ENCODE results near the gene SPEM3. TPM values are rescaled to one million over a fixed set of nuclear protein-coding genes. Genes with fewer than 3 reads are reported as not detected.

The SPEM3 gene
- polyA plus RNA-seq, 4 donors: not detected

DNA sequence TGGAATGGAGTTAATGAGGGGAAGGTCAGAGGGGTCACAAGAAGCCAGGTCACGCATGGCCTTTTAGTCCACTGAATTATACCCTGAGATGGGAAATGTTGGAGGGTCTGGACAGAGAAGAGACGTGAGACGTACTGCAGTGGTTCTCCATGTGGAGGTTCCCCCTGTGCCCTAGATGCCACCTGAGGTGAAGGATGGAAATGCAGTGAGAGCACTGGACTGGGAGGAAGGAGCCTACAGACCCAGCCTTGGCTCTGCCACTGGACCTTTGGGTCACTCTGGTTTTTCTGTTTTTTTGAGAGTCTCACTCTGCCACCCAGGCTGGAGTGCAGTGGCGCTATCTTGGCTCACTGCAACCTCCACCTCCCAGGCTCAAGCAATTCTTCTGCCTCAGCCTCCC is 32.5 kb upstream of the SPEM3 start:
- 85 to 95% (median 91%) methylated on average over 4 of the region's 4 CpGs for WGBS, 3 donors
- no peak for DNase-seq
- Histone ChIP-seq H3K9me3 (ENCODE audit: control insufficient read depth in 2 of 2, insufficient read depth in 1 of 2, low read depth in 1 of 2, low read length in 1 of 2) (no peaks in the 10 kb centered on the region), H3K4me1 (ENCODE audit: control insufficient read depth in 3 of 3, insufficient read depth in 2 of 3, low read depth in 1 of 3, low read length in 2 of 3) (peaks cover 0 to 15% (median 0%) of the 10 kb centered on the region in 3 donors), H3K36me3 (ENCODE audit: control insufficient read depth in 3 of 3, insufficient read depth in 2 of 3, low read depth in 1 of 3, low read length in 3 of 3) (peaks cover 0 to 8% (median 0%) of the 10 kb centered on the region in 3 donors), H3K4me3 (ENCODE audit: low read depth in 1 of 3, low read length in 3 of 3) (no peak overlapping the region), H3K27me3 (ENCODE audit: control insufficient read depth in 3 of 3, insufficient read depth in 3 of 3, low read length in 3 of 3) (peaks cover 0 to 6% (median 0%) of the 10 kb centered on the region in 3 donors), H3K27ac (ENCODE audit: low read depth in 1 of 3, low read length in 2 of 3) (no peak overlapping the region)
- no peak for FAIRE-seq

DNA sequence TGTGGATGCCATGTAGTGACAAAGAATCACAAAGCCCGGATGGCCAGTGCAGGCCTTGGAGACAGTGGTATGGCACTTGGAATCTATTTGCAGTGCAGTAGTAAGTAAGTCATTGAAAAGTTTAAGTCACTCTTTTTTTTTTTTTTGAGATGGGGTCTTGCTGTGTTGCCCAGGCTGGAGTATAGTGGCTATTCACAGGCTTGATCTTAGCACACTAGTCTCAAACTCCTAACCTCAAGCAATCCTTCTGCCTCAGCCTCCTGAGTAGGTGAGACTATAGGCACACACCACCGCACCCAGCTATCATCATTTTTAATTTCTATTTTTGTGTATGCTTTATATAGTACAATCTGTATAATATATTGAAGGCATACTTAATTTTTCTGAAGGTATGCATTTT is 30.0 kb upstream of the SPEM3 start:
- FAIRE-seq (no peak), DNase-seq (no peak)
- peaks cover 0 to 26% (median 7%) of the 10 kb centered on the region in 3 donors for H3K4me1 ChIP-seq (ENCODE audit: control insufficient read depth in 3 of 3, insufficient read depth in 2 of 3, low read depth in 1 of 3, low read length in 2 of 3)
- H3K36me3 ChIP-seq (ENCODE audit: control insufficient read depth in 3 of 3, insufficient read depth in 2 of 3, low read depth in 1 of 3, low read length in 3 of 3): no peaks in the 10 kb centered on the region
- no peak overlapping the region for H3K4me3 ChIP-seq (ENCODE audit: low read depth in 1 of 3, low read length in 3 of 3)
- H3K9me3 ChIP-seq (ENCODE audit: control insufficient read depth in 2 of 2, insufficient read depth in 1 of 2, low read depth in 1 of 2, low read length in 1 of 2): no peaks in the 10 kb centered on the region
- no peak overlapping the region for H3K27ac ChIP-seq (ENCODE audit: low read depth in 1 of 3, low read length in 2 of 3)
- H3K27me3 ChIP-seq (ENCODE audit: control insufficient read depth in 3 of 3, insufficient read depth in 3 of 3, low read length in 3 of 3): peaks cover 0 to under 1% (median 0%) of the 10 kb centered on the region in 3 donors
- WGBS, 3 donors: 90 to 94% (median 94%) methylated on average over 2 of the region's 2 CpGs

DNA sequence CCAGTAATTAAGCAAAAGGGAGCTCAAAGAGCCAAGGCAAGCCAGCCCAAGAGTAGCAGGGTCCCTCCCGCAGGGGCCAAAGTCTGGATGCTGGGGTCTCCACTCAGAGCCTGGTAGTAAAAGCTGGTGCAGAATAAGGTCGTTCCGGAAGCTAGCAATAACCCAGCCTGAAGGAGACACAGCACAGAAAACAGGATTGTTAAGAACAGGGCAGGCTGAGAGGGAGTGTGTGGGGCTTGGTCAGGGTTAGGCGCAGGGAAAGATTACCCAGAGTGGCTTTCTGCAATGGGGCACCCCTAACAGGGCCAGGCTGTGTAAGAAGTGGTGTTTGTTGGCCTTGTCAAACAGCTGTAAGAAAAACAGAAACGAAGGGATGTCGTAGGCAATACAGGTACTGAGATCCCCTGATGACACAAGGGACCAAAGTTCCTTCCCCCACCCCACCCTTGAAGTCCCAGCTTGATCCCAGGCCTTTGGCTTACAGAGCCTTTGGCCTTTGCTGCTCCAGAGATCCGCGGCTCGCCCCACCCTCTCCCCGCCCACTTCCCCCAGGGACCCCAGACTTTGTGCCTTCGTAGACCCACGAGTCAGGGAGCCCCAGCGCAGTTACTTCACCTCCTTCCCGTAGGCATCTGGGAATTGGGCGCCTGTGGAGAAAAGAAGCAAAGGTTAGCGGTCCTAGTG is 25.5 kb upstream of the SPEM3 start:
- WGBS, 3 donors: 5 to 12% (median 9%) methylated on average over 16 of the region's 16 CpGs
- DNase-seq (peak; percentile 94 to 95), FAIRE-seq (no peak)
- H3K36me3 ChIP-seq (ENCODE audit: control insufficient read depth in 3 of 3, insufficient read depth in 2 of 3, low read depth in 1 of 3, low read length in 3 of 3): no peaks in the 10 kb centered on the region
- peaks cover 0 to 20% (median 7%) of the 10 kb centered on the region in 3 donors for H3K4me1 ChIP-seq (ENCODE audit: control insufficient read depth in 3 of 3, insufficient read depth in 2 of 3, low read depth in 1 of 3, low read length in 2 of 3)
- H3K27ac ChIP-seq (ENCODE audit: low read depth in 1 of 3, low read length in 2 of 3): peak overlapping the region; percentile 95 to 98 (median 98)
- peaks cover 0 to 32% (median 0%) of the 10 kb centered on the region in 3 donors for H3K27me3 ChIP-seq (ENCODE audit: control insufficient read depth in 3 of 3, insufficient read depth in 3 of 3, low read length in 3 of 3)
- H3K9me3 ChIP-seq (ENCODE audit: control insufficient read depth in 2 of 2, insufficient read depth in 1 of 2, low read depth in 1 of 2, low read length in 1 of 2): no peaks in the 10 kb centered on the region
- peak overlapping the region; percentile 57 to 84 (median 80) for H3K4me3 ChIP-seq (ENCODE audit: low read depth in 1 of 3, low read length in 3 of 3)

DNA sequence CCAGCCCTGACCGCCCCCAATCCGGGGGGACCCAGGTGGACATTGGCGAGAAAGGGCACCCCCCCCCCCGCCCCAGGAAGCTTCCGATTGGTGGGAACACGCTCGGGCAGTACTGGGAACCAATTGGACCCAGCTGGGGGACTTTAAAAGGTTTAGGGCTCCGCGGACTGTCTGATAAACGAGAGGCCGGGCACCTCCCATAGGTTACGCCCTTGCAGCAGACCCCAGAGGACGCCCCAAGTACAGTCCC is 25.0 kb upstream of the SPEM3 start:
- Histone ChIP-seq H3K4me3 (ENCODE audit: low read depth in 1 of 3, low read length in 3 of 3) (peak overlapping the region; percentile 57 to 84 (median 80)), H3K9me3 (ENCODE audit: control insufficient read depth in 2 of 2, insufficient read depth in 1 of 2, low read depth in 1 of 2, low read length in 1 of 2) (no peaks in the 10 kb centered on the region), H3K36me3 (ENCODE audit: control insufficient read depth in 3 of 3, insufficient read depth in 2 of 3, low read depth in 1 of 3, low read length in 3 of 3) (peaks cover 0 to 2% (median 0%) of the 10 kb centered on the region in 3 donors), H3K27ac (ENCODE audit: low read depth in 1 of 3, low read length in 2 of 3) (peak overlapping the region; percentile 95 to 98 (median 98)), H3K27me3 (ENCODE audit: control insufficient read depth in 3 of 3, insufficient read depth in 3 of 3, low read length in 3 of 3) (peaks cover 0 to 35% (median 0%) of the 10 kb centered on the region in 3 donors), H3K4me1 (ENCODE audit: control insufficient read depth in 3 of 3, insufficient read depth in 2 of 3, low read depth in 1 of 3, low read length in 2 of 3) (peaks cover 0 to 20% (median 7%) of the 10 kb centered on the region in 3 donors)
- FAIRE-seq: no peak
- WGBS, 3 donors: 0 to 1% (median 1%) methylated on average over 13 of the region's 13 CpGs
- no peak for DNase-seq

DNA sequence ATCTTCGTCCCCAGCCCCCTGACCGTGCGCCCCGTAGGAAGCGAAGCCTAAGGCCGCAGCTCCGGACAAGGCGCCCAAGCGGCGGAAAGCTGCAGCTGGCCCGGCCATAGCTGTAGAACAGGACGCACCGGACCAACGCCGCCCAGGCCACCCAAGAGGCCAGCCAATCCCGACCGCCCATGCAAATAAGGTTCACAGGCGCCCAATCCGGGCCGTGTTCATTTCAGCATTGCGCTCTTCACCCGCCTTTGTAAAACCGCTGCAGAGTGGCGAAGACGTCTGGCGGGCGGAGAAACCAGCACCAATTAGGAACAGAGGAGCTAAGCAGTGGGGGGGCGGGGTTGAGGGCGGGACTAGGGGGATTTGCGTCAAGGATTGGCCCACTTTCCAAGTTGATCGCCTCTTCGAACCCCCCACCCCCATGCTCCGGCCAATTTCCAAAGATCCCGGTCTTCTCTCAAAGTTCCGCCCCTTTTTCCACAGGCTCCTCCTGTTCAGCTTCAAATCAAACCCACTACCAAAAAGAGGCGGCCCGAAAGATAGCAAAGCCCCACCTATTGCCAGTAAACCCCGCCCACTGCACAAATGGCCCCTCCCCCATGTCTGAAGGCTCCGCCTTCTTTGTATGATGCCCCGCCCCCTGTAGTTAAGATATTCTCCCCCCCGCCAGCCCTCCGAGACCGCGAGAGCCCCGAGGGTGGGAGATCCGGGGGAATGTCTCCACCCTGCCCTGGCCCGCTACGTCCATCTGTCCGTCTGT is 24.5 kb upstream of the SPEM3 start, which contains the start of gene TMEM256:
Gene TMEM256, minus strand, starts transcription at position 121 of the 760 bp plus-strand sequence. Its CDS starts 13 bp downstream, at position 108.
- Histone ChIP-seq H3K9me3 (ENCODE audit: control insufficient read depth in 2 of 2, insufficient read depth in 1 of 2, low read depth in 1 of 2, low read length in 1 of 2) (no peaks in the 10 kb centered on the region), H3K4me1 (ENCODE audit: control insufficient read depth in 3 of 3, insufficient read depth in 2 of 3, low read depth in 1 of 3, low read length in 2 of 3) (peaks cover 0 to 20% (median 7%) of the 10 kb centered on the region in 3 donors), H3K36me3 (ENCODE audit: control insufficient read depth in 3 of 3, insufficient read depth in 2 of 3, low read depth in 1 of 3, low read length in 3 of 3) (peaks cover 0 to 6% (median 0%) of the 10 kb centered on the region in 3 donors), H3K27ac (ENCODE audit: low read depth in 1 of 3, low read length in 2 of 3) (peak within 1 kb of the TSS; percentile 95 to 98 (median 98)), H3K27me3 (ENCODE audit: control insufficient read depth in 3 of 3, insufficient read depth in 3 of 3, low read length in 3 of 3) (peaks cover 0 to 40% (median 0%) of the 10 kb centered on the region in 3 donors), H3K4me3 (ENCODE audit: low read depth in 1 of 3, low read length in 3 of 3) (peak within 1 kb of the TSS; percentile 57 to 84 (median 80))
- DNase-seq: peak; percentile 99 to 100
- FAIRE-seq: peak; percentile 30
- 0 to 1% (median 0%) methylated on average over 42 to 49 of the region's 49 CpGs for WGBS, 3 donors

DNA sequence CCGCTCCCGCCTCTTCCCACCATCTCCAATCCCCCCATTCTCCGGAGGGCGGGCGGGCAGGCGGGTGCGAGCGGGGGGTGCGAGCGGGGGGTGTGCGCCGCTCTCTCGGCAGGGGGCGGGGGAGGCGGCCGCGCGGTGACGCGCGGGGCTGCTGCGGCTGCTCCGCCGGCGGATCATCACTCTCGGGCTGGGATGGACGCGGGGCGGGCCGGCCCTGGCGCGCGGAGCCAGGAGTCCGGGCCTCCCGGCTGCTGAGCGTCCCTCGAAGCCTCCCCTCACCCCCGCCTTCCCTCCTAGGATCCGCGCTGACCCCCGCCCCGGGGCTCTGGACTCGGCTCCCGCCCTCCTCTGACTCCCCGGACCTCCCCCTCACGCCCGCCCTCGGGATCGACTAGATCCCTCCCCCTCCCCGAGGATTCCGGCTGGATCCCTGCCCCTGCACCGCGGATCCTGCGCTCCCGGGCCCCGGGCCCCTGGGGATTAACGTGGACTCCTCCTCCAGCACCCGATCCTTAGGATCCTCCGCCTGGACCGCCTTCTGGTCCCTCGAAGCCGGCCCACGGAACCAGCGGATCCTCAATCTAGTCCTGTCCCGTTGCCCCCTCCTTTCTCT is 23.8 kb upstream of the SPEM3 start:
- H3K4me3 ChIP-seq (ENCODE audit: low read depth in 1 of 3, low read length in 3 of 3): peak overlapping the region; percentile 38 to 62 (median 49)
- H3K27me3 ChIP-seq (ENCODE audit: control insufficient read depth in 3 of 3, insufficient read depth in 3 of 3, low read length in 3 of 3): peaks cover 0 to 46% (median 0%) of the 10 kb centered on the region in 3 donors
- WGBS, 3 donors: 0 to 1% (median 1%) methylated on average over 31 to 65 of the region's 65 CpGs
- H3K4me1 ChIP-seq (ENCODE audit: control insufficient read depth in 3 of 3, insufficient read depth in 2 of 3, low read depth in 1 of 3, low read length in 2 of 3): peaks cover 0 to 20% (median 7%) of the 10 kb centered on the region in 3 donors
- FAIRE-seq: no peak
- no peaks in the 10 kb centered on the region for H3K9me3 ChIP-seq (ENCODE audit: control insufficient read depth in 2 of 2, insufficient read depth in 1 of 2, low read depth in 1 of 2, low read length in 1 of 2)
- peak overlapping the region in 2 of 3 donors; percentile 85 to 95 for H3K27ac ChIP-seq (ENCODE audit: low read depth in 1 of 3, low read length in 2 of 3)
- peaks cover 0 to 6% (median 0%) of the 10 kb centered on the region in 3 donors for H3K36me3 ChIP-seq (ENCODE audit: control insufficient read depth in 3 of 3, insufficient read depth in 2 of 3, low read depth in 1 of 3, low read length in 3 of 3)
- DNase-seq: no peak

DNA sequence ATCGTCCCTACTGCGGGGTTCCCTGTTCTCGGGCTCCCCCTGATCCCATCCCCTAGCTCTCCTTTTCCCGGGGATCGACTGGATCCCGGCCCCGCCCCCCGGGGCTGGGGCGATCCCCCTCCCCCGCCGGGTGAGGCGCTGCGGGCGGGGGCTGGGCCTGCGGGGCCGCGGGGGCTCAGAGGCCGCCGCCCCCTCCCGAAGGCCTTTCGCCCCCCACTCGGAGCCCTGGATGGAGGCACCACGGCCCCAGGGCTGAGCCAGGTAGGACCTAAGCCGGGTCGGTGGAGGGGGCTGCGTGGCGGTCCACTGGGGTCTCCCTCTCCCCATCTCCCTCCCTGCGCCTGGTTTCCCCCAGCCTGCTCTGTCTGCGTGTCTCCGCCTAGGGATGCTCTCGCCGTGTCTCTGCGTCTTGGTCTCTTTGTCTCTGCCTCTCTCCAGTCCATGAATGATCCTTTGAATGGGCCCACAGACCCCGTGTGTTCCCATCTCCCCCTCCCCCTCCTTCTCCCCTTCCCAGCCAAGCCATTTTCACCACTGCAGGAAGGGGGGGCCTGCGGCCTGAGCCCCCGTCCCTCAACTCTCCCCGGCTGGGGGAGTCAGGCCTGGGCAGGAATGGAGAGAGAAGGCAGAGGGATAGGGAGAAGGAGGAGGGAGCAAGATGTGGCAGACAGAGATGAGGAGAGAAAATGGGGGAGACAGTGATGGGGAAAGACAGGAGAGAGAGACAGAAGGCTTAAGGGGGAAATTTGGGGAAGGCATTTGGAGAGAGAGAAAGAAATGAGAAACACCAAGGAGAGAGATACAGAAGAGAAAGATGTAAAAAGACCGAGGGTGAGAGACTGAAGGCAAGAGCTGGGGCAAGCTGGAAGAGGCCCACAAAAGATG is 23.1 kb upstream of the SPEM3 start:
- Histone ChIP-seq H3K4me1 (ENCODE audit: control insufficient read depth in 3 of 3, insufficient read depth in 2 of 3, low read depth in 1 of 3, low read length in 2 of 3) (peaks cover 0 to 20% (median 7%) of the 10 kb centered on the region in 3 donors), H3K27ac (ENCODE audit: low read depth in 1 of 3, low read length in 2 of 3) (peak overlapping the region in 1 of 3 donors; percentile 63), H3K9me3 (ENCODE audit: control insufficient read depth in 2 of 2, insufficient read depth in 1 of 2, low read depth in 1 of 2, low read length in 1 of 2) (no peaks in the 10 kb centered on the region), H3K4me3 (ENCODE audit: low read depth in 1 of 3, low read length in 3 of 3) (peak overlapping the region; percentile 38 to 62 (median 49)), H3K36me3 (ENCODE audit: control insufficient read depth in 3 of 3, insufficient read depth in 2 of 3, low read depth in 1 of 3, low read length in 3 of 3) (peaks cover 0 to 11% (median 0%) of the 10 kb centered on the region in 3 donors), H3K27me3 (ENCODE audit: control insufficient read depth in 3 of 3, insufficient read depth in 3 of 3, low read length in 3 of 3) (peaks cover 0 to 51% (median 0%) of the 10 kb centered on the region in 3 donors)
- WGBS, 3 donors: 9 to 21% (median 14%) methylated on average over 24 to 38 of the region's 38 CpGs
- DNase-seq (peak in 1 of 2 donors; percentile 24), FAIRE-seq (no peak)
